GM10847 (cell line): ENCODE results near the gene CD44.

ENCODE experiments used
- POLR2A ChIP-seq: IDR thresholded peaks from 2 replicates; pipeline ENCODE4 v1.6.1; 2011; ENCODE audit not compliant: insufficient read length; ENCODE audit errors: extremely low read depth

CD44 gene

GRCh38 chr11:35144136-35144741, 5.3 kb downstream of the CD44 start:
- TF ChIP-seq POLR2A = no peak

GRCh38 chr11:35144806-35145205, 5.8 kb downstream of the CD44 start:
- no peak for TF ChIP-seq POLR2A

GRCh38 chr11:35145271-35145670, 6.3 kb downstream of the CD44 start:
- no peak for TF ChIP-seq POLR2A

DNA sequence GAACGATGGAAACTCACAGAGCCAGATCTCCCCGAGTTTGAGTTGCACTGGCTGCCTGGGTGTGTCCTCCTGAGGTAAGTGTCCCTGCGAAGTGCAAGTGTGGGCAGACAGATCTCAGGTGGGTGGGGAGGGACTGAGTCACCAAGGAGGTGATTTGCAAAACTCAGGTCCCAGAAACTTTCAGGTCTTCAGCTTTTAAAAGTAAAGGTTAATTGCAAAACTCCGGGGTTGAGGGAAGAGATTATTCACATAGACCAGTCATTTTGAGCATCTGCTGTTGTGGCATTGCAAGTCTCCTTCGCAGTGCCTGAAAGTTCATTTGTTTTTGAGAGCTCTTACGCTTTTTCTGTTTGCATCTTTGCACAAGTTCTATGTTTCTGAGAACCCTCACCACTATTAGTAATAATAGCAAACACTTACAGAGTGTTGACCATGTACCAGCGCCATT, 7.1 kb downstream of the CD44 start:
- no peak for TF ChIP-seq POLR2A

DNA sequence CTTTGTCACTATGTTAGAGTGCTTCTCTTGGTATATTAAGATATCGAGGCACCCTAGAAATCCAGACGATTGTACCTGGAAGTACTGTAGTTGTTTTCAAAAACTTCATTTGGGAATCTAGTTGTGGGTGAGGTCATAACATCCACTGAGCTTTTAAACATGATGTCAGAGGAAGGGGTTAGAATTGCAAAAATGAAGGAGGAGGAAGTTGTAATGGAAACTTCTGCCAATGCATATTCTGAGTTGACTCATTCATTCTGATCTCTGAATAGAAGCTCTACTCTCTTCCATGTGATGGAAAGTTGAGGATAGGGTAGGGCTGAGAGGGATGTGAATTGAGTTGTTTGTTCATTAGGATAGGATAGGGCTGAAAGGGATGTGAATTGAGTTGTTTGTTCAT, 7.7 kb downstream of the CD44 start:
- TF ChIP-seq POLR2A = no peak

DNA sequence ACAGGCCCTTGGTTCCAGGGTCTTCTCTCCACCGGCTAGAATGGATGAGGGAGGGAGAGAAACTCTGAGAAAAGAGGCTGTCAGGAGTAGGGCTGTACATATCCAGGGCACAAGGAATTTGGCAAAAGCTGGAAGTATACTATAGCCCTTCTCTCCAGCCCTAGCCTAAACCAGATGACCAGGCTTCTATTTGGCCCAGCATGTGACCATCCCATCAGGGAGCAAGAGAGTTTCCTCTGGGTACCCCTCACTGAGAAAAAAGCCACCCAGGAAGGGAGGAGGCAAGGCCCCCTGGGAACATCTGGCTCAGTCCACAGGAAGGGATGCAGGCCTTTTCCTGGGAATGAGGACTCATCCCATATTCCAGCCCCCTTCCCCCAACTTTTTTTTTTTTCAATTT, 8.3 kb downstream of the CD44 start:
- no peak for TF ChIP-seq POLR2A

GRCh38 chr11:35148163-35148837, 9.3 kb downstream of the CD44 start:
- no peak for TF ChIP-seq POLR2A

DNA sequence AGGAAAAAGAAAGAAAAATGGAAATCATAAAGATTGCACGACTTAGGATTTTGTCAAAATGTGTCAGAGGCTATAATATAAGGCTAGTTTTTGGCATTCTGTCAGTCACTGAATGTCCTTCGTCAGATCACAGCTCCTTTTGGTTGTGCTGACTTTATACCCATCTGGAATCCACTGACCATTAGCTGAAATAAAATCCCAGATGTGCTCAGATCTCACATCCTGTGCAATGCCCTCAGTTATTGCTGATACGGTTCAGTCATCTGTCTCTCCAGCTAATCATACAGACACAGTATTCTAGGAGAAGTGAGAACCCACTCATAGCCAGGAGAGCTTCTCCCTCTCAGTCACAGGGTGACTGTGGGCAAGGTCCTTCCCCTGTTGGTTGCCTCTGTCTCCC, 11.5 kb downstream of the CD44 start:
- TF ChIP-seq POLR2A = no peak

DNA sequence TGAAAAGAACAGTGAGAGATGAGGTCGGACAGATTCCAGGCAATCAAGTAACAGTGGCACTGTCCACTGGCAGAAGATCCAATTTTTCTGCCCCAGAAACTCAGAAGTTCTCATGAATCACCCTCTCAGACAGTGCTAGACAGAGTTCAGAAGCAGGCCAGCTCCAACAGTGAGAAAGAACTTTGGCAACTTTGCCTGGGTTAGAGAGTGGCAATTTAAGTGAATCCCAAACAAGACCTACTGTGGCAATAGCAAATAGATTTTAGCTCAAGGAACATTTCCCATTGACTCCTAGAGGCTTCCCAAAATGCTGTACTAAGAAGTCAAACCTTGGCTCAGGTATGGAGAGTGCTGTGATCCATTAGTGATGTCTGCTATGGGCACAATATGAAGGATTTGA, 12.3 kb downstream of the CD44 start:
- TF ChIP-seq POLR2A = no peak

- TF ChIP-seq POLR2A = no peak
These were observed 12.8 kb downstream of the CD44 start for GRCh38 chr11:35151683-35152280.

GRCh38 chr11:35152575-35152974, 13.6 kb downstream of the CD44 start:
- no peak for TF ChIP-seq POLR2A

GRCh38 chr11:35153280-35153679, 14.3 kb downstream of the CD44 start:
- no peak for TF ChIP-seq POLR2A

DNA sequence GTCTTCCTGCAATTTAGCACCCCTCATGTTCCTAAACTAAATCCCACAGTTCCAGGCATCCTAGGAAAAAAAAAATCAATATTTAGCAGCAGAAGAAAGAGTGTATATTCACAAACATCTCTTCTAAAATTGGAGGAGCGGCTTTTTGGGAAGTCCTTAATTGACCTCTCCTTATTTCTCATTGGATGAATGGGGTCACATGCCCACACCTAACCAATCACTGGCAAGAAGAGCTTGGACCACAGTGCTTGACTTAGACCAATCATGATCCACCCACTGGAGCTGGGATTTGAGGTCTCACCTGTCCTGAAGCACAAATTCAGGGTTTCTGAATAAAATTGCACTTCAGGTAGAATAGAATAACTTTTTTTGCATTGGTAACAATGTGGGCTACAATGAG, 16.0 kb downstream of the CD44 start:
- no peak for TF ChIP-seq POLR2A

GRCh38 chr11:35155677-35156076, 16.7 kb downstream of the CD44 start:
- TF ChIP-seq POLR2A = no peak

DNA sequence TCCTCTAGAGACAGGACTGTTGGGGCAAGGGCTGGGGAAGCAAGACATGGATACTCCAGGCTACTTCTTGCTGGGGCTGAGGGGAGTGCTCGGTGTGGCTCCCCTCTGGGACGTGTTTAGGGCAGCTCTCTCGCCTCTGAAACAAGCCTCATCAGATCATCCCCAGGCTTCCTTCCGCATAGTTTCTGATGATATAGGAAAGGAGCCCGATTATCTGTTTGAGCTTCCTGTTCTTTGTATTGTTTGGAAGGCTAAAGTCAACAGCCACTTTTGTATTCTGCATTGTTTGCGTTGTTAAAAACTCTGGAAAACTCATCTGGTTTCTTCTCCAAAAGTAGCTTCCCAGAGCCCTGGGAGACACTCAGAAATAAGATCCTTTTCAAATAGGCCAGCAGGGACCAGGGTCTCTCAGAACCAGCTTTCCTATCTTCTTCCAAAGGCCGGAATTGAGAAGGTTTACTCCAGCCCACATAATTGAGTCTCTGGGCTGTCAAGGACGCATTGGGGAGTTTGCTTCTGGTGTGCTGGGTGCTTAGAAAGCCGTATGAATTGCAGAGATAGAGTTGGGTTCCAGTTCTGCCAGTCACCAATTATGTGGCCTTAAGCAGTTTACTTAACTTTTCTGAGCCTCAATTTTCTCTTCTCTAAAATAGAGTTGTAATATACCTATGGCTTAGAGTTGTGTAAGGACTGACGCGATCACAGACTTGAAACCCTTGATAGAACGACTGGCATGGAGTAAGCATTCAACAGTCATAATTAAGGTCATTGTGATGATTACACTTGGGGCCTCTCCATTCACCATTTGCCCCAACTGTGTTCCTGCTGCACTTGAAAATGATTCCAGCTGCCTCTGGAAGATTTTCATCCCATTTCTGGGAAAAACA, 19.1 kb downstream of the CD44 start:
- no peak for TF ChIP-seq POLR2A

GRCh38 chr11:35158701-35159510, 19.9 kb downstream of the CD44 start:
- no peak for TF ChIP-seq POLR2A
